NCI-H1092 (cell line): Measurements from ENCODE around the gene BAMBI.

Experiments
- DNase-seq: peaks from one replicate; lab custom pipeline; 2025; lab: John Stamatoyannopoulos, UW

The BAMBI gene

DNA sequence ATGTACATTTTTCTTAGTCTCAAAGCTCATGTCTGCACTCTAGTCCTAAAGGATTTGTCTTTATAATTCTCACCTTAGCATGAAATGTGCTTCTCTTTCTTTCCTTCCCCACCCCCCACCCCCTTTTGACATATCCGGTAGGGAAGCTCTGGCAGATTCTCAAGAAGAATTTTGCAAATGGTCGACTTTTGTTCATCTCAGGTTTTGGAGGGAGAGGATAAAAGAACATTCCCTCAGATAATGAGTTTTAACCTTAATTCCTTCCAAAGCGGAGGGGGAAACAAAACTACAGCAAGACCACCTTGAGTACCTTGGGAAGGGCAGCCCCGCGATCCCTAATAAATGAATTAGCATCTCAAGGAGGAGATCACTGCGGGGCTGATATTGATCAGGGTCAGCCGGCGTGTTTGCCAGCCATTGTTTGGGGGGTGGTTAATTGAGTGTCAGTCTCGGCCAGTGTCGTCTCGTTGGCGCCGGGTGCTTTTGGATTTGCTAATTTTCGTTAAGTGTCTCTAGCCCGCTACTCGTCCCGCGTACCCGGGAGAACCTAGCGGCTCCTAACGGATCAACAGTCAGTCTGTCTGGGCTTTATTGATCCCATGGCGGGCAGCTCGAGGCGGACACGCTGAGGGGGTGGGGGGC, 874 bp upstream of the BAMBI start:
- DNase-seq = peak; percentile 5

DNA sequence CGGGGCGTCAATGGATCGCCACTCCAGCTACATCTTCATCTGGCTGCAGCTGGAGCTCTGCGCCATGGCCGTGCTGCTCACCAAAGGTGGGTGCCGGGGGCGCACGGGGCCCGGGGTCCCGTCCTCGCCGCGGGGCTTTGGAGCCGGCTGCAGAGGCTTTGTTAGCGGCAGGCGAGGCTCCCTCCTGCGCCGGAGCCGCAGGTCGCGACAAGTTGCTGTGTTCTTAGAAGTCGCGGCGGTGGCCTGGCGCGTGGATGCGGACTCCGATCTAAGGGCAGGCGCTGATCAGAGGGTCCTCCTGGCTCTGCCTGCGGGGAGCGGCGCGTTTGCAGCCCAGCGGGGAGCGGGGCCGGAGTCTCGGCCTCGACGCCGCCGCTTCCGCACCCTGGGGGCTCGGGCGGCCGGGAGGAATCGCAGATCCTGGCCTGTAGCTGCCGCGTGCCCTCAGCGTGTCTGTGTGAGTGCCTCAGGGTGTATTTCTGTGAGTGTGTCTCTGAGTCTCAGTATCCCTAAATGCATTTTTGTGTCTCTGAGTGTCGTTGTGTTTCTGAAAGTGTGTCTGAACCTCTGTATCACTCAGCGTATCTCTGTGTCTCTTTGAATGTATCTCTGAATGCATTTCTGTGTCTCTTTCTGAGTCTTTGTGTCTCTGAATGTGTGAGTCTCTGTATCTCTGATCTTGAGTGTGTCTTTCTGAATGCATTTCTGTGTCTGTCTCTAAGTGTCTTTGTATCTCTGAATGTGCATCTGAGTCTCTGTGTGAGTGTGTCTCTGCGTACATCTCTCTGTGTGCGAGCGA, 766 bp downstream of the BAMBI start:
- no peak for DNase-seq

DNA sequence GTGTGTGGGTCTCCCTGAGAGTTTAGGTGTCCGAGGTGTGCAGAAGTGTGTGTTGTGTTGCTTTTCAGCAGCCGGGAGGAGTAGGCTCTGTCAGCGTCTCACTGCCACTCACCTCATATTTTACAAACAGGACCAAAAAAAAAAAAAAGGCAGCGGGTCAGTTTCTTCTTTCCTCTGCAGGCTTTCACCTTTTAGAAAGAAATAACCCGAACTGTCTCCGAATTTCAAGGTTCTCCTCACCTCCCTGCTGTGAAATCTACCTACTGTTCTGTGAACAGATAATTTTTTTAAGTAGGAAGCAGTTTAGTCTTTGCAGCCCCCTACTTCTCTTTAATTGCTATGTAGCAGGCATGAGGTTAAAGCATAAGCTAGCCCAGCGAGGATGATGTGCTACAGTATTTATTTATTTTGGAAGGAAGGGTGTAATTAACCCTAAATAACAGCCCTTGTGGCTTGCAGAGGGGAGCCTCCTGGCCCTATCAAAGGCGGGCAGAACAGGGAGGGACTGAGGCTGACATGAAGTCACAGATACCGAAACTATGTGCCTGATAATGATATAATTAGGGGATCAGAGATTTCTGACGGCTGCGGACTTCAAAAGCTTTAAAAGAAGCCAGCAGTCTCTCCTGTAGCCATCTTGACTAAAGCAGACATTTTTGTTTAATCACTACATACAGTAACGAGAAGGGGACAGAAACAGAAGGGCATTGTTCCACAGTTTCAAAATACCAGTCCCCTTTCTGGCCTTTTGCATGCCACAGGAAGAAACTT, 1.6 kb downstream of the BAMBI start:
- no peak for DNase-seq

DNA sequence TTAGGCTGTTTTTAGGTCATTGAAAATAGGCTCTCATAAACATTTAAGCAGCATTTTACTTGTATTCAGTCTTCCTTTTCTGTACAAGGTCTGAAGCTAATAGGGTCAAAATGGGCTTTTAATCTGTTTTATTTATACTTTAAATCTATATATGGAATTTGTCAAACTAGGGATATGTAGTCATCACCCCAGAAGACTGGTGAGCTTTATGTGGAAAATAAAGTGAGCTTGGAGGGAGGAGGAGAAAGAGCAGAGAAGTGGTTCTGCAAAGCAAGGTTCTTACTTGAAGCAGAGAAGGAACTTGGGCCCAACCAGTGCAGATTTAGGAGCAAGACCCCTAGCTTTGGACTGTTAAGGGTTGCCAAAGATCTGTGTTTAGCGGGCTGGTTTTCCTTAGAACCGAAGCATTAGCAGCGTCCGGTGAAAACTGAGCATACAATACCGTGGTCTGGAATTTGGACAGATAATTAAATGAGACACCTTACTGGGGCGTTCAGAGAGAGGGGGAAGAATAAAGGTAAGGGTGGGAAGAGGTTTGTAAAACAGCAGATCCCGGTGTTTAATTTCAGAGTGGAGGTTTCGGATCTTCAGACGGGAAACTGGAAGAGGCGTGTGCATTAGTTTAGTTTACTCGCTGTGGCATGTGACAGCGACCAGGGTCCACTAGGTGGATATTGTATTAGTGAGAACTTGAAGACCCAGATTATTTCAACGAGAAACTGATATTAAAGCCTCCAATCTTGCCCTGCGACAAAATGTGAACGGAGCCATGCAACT, 2.4 kb downstream of the BAMBI start:
- no peak for DNase-seq

DNA sequence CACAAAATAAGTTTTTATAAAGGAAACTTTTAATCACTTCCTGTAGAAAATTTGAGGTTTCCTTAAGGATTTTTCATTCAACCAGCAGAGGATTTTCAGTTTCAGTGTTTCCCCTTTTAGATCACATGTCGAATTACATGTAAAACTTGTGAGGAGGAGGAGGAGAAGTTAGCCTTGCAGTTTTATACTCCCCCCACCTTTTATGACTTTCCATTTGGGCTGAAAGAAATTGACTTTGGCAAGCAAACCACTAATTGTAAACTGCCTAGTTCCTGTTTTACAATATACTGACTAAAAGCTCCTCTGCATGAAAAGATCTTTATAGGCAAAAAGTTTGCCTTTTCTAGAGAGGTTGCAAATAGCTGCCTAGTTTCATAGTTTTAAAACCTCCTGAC, 3.0 kb downstream of the BAMBI start:
- DNase-seq = no peak

DNA sequence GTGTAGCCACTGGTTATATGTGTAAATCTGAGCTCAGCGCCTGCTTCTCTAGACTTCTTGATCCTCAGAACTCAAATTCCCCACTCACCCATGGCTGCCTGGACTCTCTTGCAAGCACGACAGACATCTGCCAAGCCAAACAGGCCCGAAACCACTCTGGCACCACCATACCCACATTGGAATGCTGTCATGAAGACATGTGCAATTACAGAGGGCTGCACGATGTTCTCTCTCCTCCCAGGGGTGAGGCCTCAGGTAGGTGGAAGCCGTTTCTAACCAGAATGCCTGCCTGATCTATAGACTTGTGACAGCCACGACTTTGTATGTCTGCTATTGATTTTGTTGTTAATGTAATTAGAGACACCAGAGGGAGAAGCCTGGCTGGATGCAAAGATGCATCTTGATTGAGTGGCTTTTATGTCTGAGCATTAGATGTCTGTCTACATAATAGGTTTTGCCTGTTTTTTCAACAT, 4.0 kb downstream of the BAMBI start:
- no peak for DNase-seq

DNA sequence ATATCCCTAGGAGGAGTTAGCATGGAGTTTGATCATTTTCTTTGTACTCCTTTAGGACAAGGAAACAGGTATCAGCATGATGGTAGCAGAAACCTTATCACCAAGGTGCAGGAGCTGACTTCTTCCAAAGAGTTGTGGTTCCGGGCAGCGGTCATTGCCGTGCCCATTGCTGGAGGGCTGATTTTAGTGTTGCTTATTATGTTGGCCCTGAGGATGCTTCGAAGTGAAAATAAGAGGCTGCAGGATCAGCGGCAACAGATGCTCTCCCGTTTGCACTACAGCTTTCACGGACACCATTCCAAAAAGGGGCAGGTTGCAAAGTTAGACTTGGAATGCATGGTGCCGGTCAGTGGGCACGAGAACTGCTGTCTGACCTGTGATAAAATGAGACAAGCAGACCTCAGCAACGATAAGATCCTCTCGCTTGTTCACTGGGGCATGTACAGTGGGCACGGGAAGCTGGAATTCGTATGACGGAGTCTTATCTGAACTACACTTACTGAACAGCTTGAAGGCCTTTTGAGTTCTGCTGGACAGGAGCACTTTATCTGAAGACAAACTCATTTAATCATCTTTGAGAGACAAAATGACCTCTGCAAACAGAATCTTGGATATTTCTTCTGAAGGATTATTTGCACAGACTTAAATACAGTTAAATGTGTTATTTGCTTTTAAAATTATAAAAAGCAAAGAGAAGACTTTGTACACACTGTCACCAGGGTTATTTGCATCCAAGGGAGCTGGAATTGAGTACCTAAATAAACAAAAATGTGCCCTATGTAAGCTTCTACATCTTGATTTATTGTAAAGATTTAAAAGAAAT, 4.8 kb downstream of the BAMBI start:
- DNase-seq = no peak

DNA sequence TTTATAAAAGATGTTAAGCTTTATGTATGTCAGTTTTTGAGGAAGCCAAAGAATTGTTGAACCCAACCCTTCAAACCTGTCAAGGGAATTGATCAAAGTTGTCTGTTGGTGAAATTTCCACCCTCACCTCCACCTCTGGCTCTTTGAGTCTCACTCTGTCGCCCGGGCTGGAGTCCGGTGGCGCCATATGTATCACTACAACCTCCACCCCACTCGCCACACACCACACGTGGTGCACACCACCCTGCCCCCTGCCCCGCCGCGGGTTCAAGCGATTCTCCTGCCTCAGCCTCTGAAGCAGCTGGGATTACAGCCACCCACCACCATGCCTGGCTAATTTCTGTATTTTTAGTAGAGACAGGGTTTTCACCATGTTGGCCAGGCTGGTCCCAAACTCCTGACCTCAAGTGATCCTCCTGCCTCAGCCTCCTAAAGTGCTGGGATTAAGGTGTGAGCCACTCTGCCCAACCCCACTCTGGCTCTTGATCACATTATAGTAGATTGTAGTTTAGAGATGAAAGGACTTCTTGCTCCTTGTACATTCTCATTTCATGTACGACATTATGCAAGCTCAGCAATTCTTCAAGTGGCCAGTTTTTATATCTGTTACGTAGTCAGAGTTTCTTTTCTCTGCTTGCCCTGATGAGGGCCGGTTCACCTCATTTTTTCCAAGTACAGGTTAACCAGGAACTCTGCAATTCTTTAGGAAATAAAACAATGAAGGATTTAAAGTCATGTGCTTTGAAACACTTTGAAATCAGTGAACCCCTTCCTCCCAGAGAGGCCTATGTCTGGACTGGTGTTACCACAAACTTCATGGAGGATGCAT, 7.0 kb downstream of the BAMBI start:
- no peak for DNase-seq

DNA sequence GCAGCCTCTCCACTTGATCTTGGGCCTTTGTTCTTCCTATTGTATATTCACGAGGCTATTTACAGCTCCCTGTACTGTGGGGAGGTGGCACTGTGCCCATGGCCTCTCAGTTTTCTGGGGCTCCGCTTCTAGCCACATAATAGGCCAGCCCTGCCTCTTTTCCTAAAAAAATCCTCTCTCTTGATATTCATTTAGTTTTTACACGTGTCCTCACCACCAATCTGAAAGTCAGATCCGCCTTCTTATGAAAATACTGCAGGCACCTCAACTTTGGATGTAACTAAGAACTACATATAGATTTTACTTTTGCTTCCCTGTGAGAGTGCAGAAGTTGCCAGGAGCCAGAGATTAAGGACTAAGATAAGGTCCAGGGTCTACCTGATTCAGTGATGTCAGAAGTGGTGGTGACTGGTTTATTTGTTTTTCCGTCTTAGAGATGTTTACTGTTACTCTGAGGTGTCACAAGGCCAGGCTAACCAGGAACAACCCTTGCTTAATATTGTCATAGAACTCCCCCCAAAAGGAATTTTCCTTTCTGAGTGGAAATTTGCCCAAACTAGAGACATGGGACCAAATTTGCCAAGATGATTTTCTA, 7.8 kb downstream of the BAMBI start:
- DNase-seq = no peak

DNA sequence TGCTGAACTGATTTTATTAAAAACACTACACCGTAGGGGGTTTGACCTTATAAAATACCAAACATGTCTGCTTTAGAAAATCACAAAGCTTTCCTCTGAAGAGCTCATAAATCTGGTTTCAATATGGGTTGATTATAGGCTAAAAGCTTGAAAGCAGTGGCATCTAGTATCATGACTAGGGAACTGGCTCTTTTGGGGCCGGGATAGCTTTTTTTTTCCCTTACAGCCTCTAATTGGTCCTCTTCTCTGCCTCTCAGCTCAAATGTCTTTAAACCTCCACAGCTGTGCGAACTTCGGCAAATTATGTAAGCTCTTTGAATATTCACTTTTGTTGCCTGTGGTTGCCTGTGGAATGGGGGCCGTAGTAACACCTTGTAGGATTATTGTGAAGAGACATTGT, 8.4 kb downstream of the BAMBI start:
- no peak for DNase-seq

DNA sequence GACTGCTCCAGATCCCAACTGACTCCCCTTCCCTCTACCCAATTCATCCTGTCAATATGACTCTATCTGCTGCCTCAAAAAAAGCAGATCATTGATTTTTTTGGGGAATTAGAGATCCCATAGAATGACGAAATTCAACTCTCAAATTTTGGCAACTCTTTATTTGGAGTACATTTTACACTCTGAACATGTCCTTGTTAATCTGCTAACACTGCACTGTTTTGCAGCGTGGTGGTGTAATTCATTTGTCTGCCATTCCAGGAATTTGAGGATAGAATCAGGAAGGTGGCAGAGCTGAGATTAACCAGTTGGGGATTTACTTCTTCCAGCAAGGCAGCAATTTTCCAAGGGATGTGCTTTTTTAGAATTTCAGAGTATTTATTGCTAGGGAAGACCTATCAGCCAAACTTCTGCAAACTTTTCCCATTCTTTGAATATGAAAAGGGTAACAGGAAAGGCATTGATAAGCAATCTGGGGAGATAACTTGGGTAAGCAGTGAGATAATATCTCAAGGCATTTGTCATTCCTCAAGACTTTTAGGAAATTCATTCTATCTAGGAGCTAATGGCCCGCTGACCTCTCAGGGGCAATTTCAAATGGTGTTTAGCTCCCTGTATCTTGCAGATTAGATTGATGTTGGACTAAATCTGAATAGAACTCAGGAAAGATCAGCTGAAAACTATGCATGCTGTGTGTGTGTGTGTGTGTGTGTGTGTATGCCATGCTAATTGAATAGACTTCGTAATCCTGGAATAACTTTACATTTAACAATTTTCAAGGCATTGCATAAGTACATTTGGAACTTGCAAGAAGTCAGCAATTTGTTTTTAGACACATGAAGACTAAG, 9.7 kb downstream of the BAMBI start:
- no peak for DNase-seq

DNA sequence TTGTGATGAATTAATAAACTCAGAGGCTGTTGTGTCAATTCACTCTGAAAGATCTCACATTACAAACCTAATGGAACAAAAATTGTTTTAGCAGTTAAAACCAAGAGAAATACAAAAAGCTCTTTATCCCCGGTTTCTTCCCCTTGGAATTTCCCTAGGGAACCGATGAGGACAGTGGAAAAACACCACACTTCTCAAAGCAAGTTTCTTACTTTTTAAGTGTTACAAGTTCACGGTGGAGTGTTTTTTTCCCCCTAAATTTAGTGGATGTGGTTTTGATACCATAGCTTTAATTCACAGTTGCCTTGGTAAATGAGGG, 10.3 kb downstream of the BAMBI start:
- no peak for DNase-seq

DNA sequence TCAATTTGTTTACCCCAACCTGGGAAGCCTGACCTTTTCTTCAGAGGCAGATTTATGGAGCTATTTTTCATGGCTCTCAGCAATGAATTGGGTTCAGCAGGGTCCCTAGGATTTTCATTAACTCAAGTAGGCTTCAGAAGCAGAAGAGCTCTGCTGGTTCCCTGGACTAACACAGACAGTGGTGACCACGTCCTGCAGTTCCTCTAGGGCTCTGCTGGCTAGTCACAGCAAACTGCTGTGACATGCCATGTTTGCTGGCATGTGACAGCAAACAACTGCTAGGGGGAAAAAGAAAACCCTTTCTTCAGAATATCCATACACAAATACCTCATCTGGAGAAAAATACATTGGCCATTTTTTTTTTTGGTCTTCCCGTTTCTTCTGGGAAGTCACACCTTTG, 13.2 kb downstream of the BAMBI start:
- DNase-seq = no peak

DNA sequence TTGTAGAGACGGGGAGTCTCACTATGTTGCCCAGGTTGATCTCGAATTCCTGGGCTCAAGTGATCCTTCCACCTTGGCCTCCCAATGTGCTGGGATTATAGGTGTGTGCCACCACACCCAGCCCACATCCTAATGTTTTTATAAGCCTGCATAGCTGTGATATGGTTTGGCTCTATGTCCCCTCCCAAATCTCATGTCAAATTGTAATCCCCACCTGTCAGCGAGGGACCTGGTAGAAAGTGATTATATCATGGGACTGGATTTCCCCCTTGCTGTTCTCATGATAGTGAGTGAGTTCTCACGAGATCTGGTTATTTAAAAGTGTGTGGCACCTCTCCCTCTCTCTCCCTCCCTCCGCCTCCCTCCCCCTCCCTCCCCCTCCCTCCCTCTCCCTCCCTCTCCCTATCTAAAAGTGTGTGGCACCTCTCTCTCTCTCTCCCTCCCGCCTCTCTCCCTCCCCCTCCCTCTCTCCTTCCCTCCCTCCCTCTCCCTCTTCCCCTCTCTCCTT, 13.9 kb downstream of the BAMBI start:
- no peak for DNase-seq

DNA sequence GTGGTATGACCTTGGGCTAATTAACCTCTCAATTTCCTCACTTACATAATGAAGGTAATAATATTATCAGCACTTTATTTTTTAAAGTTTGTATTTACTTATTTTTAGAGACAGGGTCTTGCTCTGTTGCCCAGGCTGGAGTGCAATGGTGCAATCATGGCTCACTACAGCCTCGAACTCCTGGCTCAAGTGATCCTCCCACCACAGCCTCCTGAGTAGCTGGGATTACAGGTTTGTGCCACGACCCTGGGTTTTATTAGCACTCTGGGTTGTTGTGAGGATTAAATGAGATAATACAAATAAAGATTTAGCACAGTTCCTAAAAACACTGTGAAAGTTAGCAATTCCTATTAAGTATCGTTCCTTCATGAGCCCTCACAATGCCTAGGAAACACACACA, 14.7 kb downstream of the BAMBI start:
- no peak for DNase-seq

DNA sequence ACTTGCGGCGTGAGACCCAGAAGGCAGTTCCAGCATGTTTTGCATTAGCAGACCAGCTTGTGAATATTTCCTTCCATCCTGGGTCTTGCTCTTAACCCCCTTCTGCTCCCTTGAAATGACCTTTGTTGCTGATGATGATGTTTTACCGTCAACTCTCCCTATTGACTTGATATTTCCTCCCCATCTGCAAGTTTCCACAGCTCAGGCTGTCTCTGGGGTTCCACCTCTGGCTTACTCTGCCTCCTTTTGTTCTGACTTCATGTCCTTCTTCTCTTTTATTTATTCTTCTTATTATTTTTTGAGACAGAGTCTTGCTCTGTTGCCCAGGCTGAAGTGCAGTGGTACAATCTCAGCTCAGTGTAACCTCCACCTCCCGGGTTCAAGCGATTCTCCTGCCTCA, 17.2 kb downstream of the BAMBI start:
- DNase-seq = no peak

DNA sequence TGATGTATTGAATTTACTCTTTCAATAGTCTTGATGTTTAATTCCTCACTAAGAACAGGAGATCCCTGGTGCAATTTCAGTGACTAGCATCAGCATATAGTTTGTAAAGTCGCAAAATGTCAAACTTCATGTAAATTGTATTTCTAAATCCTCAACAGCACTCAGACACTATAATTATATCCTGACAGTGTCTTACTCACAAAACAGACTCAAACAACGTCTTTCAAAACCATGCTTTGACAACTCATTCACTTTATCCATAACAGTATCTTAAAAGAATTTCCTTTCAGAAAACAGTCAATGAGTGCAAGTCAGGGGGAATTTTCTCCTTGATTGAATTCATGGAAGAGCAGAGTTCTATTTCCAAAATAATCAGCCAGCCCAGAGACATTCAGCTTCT, 20.8 kb downstream of the BAMBI start:
- no peak for DNase-seq

DNA sequence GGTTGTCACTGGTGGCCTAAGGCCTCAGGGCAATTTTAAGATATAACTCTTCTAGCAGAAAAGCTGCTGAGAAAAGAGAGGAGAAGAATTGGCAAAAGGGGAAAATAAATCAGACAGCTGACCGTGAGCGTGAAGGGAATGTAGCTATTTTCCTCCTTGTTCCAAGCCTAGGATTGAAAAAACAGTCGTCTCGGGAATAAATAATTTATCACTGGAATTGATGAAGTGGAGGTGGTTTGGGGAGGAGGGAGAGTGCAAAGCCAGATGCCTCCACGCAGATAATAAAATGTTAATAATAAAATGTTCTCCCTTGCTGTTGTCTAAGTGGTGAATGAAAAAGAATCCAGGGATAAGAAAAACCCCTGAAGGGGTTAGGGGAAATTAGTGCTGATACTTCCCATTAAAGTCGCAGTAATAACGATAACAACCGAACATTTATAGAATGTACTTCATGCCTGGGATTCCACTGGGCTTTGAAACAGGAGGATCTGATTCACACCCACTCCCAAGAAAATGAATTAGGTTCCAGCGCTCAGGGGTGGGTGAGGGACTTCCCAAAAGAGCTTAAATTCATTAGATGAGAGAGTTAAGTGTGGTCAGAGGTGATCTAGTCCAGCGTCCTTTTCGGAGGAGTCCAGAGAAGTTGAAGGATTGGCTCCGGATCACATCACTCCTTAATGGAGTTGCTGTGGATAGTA, 27.3 kb downstream of the BAMBI start:
- DNase-seq = no peak
